K562 (cell line): Measurements from ENCODE around the gene P2RX1. TPM values are rescaled to one million over a fixed set of nuclear protein-coding genes. Genes with fewer than 3 reads are reported as not detected.

Experiments
- CBFA2T2 ChIP-seq: fragments of 450-650 bp; conservative IDR thresholded peaks from 2 replicates; pipeline ENCODE4 v1.6.1; 2017; ENCODE audit warnings: mild to moderate bottlenecking
- CGGBP1 ChIP-seq: fragments of 250-450 bp; sonication (Bioruptor Pico); IDR thresholded peaks from 2 replicates; pipeline ENCODE4 v1.9.0; 2021; ENCODE audit warnings: mild to moderate bottlenecking
- CREM ChIP-seq: IDR thresholded peaks from 2 replicates; pipeline ENCODE4 v1.6.1; 2014; ENCODE audit warnings: antibody characterized with exemption, low read depth
- ELF2 ChIP-seq: fragments of 250-450 bp; sonication (Bioruptor Pico); IDR thresholded peaks from 2 replicates; pipeline ENCODE4 v1.5.0; 2021; ENCODE audit warnings: mild to moderate bottlenecking
- EWSR1 ChIP-seq: fragments of 450-650 bp; IDR thresholded peaks from 2 replicates; pipeline ENCODE4 v1.6.1; 2018; ENCODE audit warnings: borderline replicate concordance, mild to moderate bottlenecking, low read depth, moderate library complexity; ENCODE audit not compliant: partially characterized antibody
- FOXO4 ChIP-seq: fragments of 450-650 bp; formaldehyde crosslinking; IDR thresholded peaks from 2 replicates; pipeline ENCODE4 v1.4.0; 2020; ENCODE audit warnings: mild to moderate bottlenecking, moderate library complexity
- HBP1 ChIP-seq: fragments of 450-650 bp; formaldehyde crosslinking; IDR thresholded peaks from 2 replicates; pipeline ENCODE4 v1.4.0; 2022; ENCODE audit warnings: missing genetic modification characterization
- HNRNPUL1 ChIP-seq: fragments of 200-400 bp; formaldehyde crosslinking; IDR thresholded peaks from 2 replicates; pipeline ENCODE4 v1.6.1; 2017; ENCODE audit warnings: low read length
- ILK ChIP-seq: fragments of 450-650 bp; IDR thresholded peaks from 2 replicates; pipeline ENCODE4 v1.6.1; 2016; ENCODE audit warnings: missing genetic modification characterization, low read depth, mild to moderate bottlenecking, missing compliant biosample characterization, moderate library complexity, borderline replicate concordance
- JUN ChIP-seq, 2 experiments: sonication (generic) in 1 of 2; formaldehyde crosslinking in 1 of 2; IDR thresholded peaks; 2 replicates each; pipeline versions ENCODE4 v1.6.1 to v1.8.0; 2012 to 2022; ENCODE audit warnings: borderline replicate concordance in 2 of 2, mild to moderate bottlenecking in 2 of 2, improper control_type of control experiment in 1 of 2, low read depth in 1 of 2, low read length in 1 of 2, missing genetic modification reagents in 1 of 2
- MCM5 ChIP-seq: fragments of 450-650 bp; IDR thresholded peaks from 2 replicates; pipeline ENCODE4 v1.6.1; 2016; ENCODE audit warnings: low read depth
- NR2C1 ChIP-seq, 2 experiments: fragments of 450-650 bp; IDR thresholded peaks; 2 replicates each; pipeline ENCODE4 v1.6.1; 2017; ENCODE audit warnings: mild to moderate bottlenecking in 2 of 2, antibody characterized with exemption in 1 of 2, inconsistent platforms in 1 of 2, missing compliant biosample characterization in 1 of 2, missing genetic modification characterization in 1 of 2
- PTTG1 ChIP-seq: fragments of 450-650 bp; IDR thresholded peaks from 2 replicates; pipeline ENCODE4 v1.6.1; 2016; ENCODE audit warnings: low read depth, mild to moderate bottlenecking, missing genetic modification characterization, missing compliant biosample characterization
- PYGO2 ChIP-seq: fragments of 450-650 bp; IDR thresholded peaks from 2 replicates; pipeline ENCODE4 v1.6.1; 2016; ENCODE audit warnings: mild to moderate bottlenecking, missing genetic modification characterization, moderate library complexity, missing compliant biosample characterization
- SMAD1 ChIP-seq: fragments of 150-350 bp; IDR thresholded peaks from 2 replicates; pipeline ENCODE4 v1.6.1; 2014; ENCODE audit warnings: low read length, low read depth; ENCODE audit not compliant: partially characterized antibody
- TRIM24 ChIP-seq, 2 experiments: fragments of 450-650 bp; IDR thresholded peaks; 2 replicates each; pipeline ENCODE4 v1.6.1; 2016
- ZNF184 ChIP-seq: sonication (generic); formaldehyde crosslinking; IDR thresholded peaks from 2 replicates; pipeline ENCODE4 v1.5.0; 2020; ENCODE audit warnings: missing genetic modification reagents
- ZNF76 ChIP-seq: fragments of 250-450 bp; sonication (Bioruptor Pico); IDR thresholded peaks from 2 replicates; pipeline ENCODE4 v1.4.0; 2020; ENCODE audit warnings: mild to moderate bottlenecking, moderate library complexity, borderline replicate concordance
- polyA plus RNA-seq, 8 experiments: library from polyadenylated mRNA; depleted of rRNA in 4 of 8; stranded (reverse) in 5 of 8; unstranded in 3 of 8; fragments of >200 nt; fragmentation: Nextera tagmentation in 2 of 8; fragmentation: Illumina TruSeq in 1 of 8; extraction: Ambion mirVana in 2 of 8; extraction: Trizol in 1 of 8; gene quantifications; 2 replicates each; pipeline versions ENCODE4 v1.2.1 to v1.2.3, GENCODE V29; 2011 to 2014; ENCODE audit warnings: inconsistent platforms in 1 of 8, missing spikeins in 1 of 8
- total RNA-seq, 7 experiments: library from RNA; depleted of rRNA in 6 of 7; stranded (reverse); fragments of >200 nt in 6 of 7; fragmentation: Illumina TruSeq in 2 of 7; extraction: Trizol in 2 of 7; gene quantifications; 2 replicates each; pipeline versions ENCODE4 v1.2.1 to v1.2.3, GENCODE V29; 2011 to 2021; ENCODE audit warnings: low replicate concordance in 1 of 7
- TF ChIP-seq, protein P1 (sequence below): sonication (generic); formaldehyde crosslinking; IDR thresholded peaks from 2 replicates; pipeline ENCODE4 v1.8.1; 2023; ENCODE audit warnings: mild to moderate bottlenecking, missing genetic modification reagents
- TF ChIP-seq, protein P2 (sequence below): fragments of 250-450 bp; sonication (Bioruptor Pico); IDR thresholded peaks from 2 replicates; pipeline ENCODE4 v1.8.0; 2021; ENCODE audit warnings: borderline replicate concordance, mild to moderate bottlenecking, moderate library complexity; ENCODE audit not compliant: poor library complexity, severe bottlenecking
- TF ChIP-seq, protein P3 (sequence below): sonication (generic); formaldehyde crosslinking; IDR thresholded peaks from 2 replicates; pipeline ENCODE4 v1.8.0; 2022; ENCODE audit warnings: mild to moderate bottlenecking, missing genetic modification reagents

Gene P2RX1
- total and polyA plus RNA-seq, 9 of the 15 experiments (the other 6 are each of a cell fraction or from before 2014, with no cell fraction given) = 0.27 to 20.3 (median 10.3) TPM

DNA sequence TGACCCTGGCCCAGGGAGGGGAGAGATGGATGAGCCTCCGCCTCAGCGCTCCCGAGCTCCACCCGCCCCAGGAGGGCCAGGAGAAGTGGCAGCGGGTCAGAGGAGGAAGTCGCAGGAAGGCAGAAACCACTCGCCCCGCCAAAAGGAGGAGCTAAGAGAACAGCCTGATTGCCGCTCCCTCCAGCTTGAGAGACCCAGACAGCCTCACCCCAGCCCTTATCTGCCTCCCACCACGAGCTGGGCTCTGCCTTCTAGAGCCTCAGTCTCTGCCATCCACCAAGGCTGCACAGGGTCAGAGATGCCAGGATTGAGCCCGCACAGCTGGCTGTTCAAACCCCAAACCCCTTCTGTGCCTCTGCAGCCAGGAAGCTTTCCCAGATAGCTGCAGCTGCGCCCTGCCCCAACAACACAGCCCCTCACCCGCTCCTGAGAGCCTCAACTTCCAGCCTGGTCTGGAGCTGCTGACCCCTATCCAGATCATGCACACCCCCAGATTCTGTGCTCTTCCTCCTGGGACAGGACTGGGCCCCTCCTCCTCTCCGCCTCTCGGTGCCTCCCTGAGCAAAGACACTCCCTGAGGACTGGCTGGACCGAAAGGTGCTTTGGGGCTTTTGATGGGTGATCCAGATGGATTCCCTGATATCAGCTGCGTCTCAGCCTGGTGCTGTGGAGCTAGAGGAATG is 49.0 kb upstream of the P2RX1 start (continued):
- TF ChIP-seq HBP1 (CRISPR knock-in tag) (no peak), SMAD1 (no peak), ELF2 (0 out of 2 replicates have a peak, but pooled peaks have one; percentile 30), FOXO4 (CRISPR knock-in tag) (no peak), HNRNPUL1 (no peak), EWSR1 (no peak), NR2C1 (IDR thresholded peaks at IDR 0.05) (no peak), NR2C1 (tag; IDR thresholded peaks at IDR 0.05) (no peak), TRIM24 (IDR thresholded peaks at IDR 0.05) (0 out of 4 replicates have a peak, but pooled peaks of 1 of the 2 experiments have one; percentile 12), ILK (tag) (no peak), MCM5 (no peak), PTTG1 (tag) (no peak), ZNF76 (no peak), ZNF184 (CRISPR knock-in tag) (no peak), CGGBP1 (no peak), JUN (IDR thresholded peaks at IDR 0.05; ENCODE audit: borderline replicate concordance, low read depth, low read length) (no peak), JUN (CRISPR knock-in tag; IDR thresholded peaks at IDR 0.05; ENCODE audit: borderline replicate concordance) (no peak), PYGO2 (tag) (no peak), CREM (peak; percentile 50; the same call in 1 of the 2 replicates), CBFA2T2 (no peak)
- TF ChIP-seq, protein P1, sequence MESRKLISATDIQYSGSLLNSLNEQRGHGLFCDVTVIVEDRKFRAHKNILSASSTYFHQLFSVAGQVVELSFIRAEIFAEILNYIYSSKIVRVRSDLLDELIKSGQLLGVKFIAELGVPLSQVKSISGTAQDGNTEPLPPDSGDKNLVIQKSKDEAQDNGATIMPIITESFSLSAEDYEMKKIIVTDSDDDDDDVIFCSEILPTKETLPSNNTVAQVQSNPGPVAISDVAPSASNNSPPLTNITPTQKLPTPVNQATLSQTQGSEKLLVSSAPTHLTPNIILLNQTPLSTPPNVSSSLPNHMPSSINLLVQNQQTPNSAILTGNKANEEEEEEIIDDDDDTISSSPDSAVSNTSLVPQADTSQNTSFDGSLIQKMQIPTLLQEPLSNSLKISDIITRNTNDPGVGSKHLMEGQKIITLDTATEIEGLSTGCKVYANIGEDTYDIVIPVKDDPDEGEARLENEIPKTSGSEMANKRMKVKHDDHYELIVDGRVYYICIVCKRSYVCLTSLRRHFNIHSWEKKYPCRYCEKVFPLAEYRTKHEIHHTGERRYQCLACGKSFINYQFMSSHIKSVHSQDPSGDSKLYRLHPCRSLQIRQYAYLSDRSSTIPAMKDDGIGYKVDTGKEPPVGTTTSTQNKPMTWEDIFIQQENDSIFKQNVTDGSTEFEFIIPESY (CRISPR knock-in tag) = no peak
- TF ChIP-seq, protein P2, sequence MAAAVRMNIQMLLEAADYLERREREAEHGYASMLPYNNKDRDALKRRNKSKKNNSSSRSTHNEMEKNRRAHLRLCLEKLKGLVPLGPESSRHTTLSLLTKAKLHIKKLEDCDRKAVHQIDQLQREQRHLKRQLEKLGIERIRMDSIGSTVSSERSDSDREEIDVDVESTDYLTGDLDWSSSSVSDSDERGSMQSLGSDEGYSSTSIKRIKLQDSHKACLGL (CRISPR knock-in tag) = no peak
- TF ChIP-seq, protein P3, sequence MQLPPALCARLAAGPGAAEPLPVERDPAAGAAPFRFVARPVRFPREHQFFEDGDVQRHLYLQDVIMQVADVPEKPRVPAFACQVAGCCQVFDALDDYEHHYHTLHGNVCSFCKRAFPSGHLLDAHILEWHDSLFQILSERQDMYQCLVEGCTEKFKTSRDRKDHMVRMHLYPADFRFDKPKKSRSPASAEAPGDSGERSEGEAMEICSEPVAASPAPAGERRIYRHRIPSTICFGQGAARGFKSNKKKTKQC (CRISPR knock-in tag) = no peak
